Inflammatory macrophage treated with lipopolysaccharide for 1 hour (primary cell): Measurements from ENCODE around the gene PAX5.

Experiments used
- DNase-seq, 2 donors: peaks; one replicate each; pipeline ENCODE4 v3.0.0-alpha.2; 2020 to 2022

PAX5 gene

GRCh38 chr9:36985769-36986467 lies 48.1 kb downstream of the PAX5 start:
- no peak for DNase-seq

GRCh38 chr9:36985061-36985768 lies 48.9 kb downstream of the PAX5 start:
- no peak for DNase-seq

GRCh38 chr9:36980148-36980974 lies 53.7 kb downstream of the PAX5 start:
- DNase-seq: no peak

- DNase-seq: no peak
These were observed 57.6 kb downstream of the PAX5 start for GRCh38 chr9:36976371-36977030.

- no peak for DNase-seq
These were observed 59.3 kb downstream of the PAX5 start for GRCh38 chr9:36974731-36975130.

- DNase-seq: no peak
These were observed 62.1 kb downstream of the PAX5 start for GRCh38 chr9:36971935-36972488.

GRCh38 chr9:36970007-36970888 lies 63.8 kb downstream of the PAX5 start:
- peak; percentile 10 to 65 for DNase-seq

GRCh38 chr9:36969216-36969771 lies 64.8 kb downstream of the PAX5 start:
- no peak for DNase-seq

GRCh38 chr9:36968574-36969215 lies 65.4 kb downstream of the PAX5 start:
- DNase-seq: no peak

GRCh38 chr9:36967997-36968396 lies 66.1 kb downstream of the PAX5 start:
- no peak for DNase-seq

- DNase-seq: no peak
These were observed 67.5 kb downstream of the PAX5 start for GRCh38 chr9:36966371-36967097.

GRCh38 chr9:36964791-36965190 lies 69.3 kb downstream of the PAX5 start:
- no peak for DNase-seq

GRCh38 chr9:36963346-36963745 lies 70.7 kb downstream of the PAX5 start:
- DNase-seq: no peak

GRCh38 chr9:36962691-36963090 lies 71.4 kb downstream of the PAX5 start:
- DNase-seq: no peak

GRCh38 chr9:36961561-36962325 lies 72.3 kb downstream of the PAX5 start:
- DNase-seq: no peak

- no peak for DNase-seq
These were observed 73.0 kb downstream of the PAX5 start for GRCh38 chr9:36961051-36961450.

GRCh38 chr9:36960575-36960955 lies 73.5 kb downstream of the PAX5 start:
- DNase-seq: no peak

- DNase-seq: no peak
These were observed 74.1 kb downstream of the PAX5 start for GRCh38 chr9:36959681-36960574.
